CD4-positive, alpha-beta T cell (primary cell): ENCODE data around the gene TMEM174. TPM values are rescaled to one million over a fixed set of nuclear protein-coding genes. Genes with fewer than 3 reads are reported as not detected.

Source experiments
- ATAC-seq: fragments of 200-7000 bp; cut with Tn5 transposase; one replicate; pipeline ENCODE4 v1.10.0; 2022; ENCODE audit warnings: mild to moderate bottlenecking; ENCODE audit not compliant: poor library complexity
- CTCF ChIA-PET: fragments of 350-600 bp; sonication (Branson Sonifier 250); formaldehyde crosslinking; loops from one replicate; lab custom pipeline; 2021; ENCODE audit warnings: antibody characterized with exemption, inconsistent platforms; lab: Charles Lee
- POLR2A ChIA-PET: fragments of 350-600 bp; sonication (Branson Sonifier 250); formaldehyde crosslinking; loops from one replicate; lab custom pipeline; 2021; ENCODE audit warnings: antibody characterized with exemption, inconsistent platforms; lab: Charles Lee
- DNase-seq, 14 experiments: peaks; one replicate each; pipeline ENCODE4 v3.0.0-alpha.2; 2013 to 2020; ENCODE audit warnings: mixed read lengths in 2 of 14
- H3K27ac ChIP-seq, 2 donors: one replicate each; pipeline versions ENCODE4 v1.5.1 to v1.7.0; 2013; ENCODE audit warnings: low read length in 2 of 2, low read depth in 1 of 2, mild to moderate bottlenecking in 1 of 2
- H3K27me3 ChIP-seq, 2 experiments: 1 replicate in 1 of 2; 2 replicates in 1 of 2; pipeline versions ENCODE4 v1.6.1 to v1.7.0; 2013; ENCODE audit warnings: low read length in 2 of 2, control low read depth in 1 of 2, mild to moderate bottlenecking in 1 of 2, moderate library complexity in 1 of 2; ENCODE audit not compliant: insufficient read depth in 2 of 2, control insufficient read depth in 1 of 2
- H3K36me3 ChIP-seq: one replicate; pipeline ENCODE4 v1.6.1; 2013; ENCODE audit warnings: low read length, control low read depth; ENCODE audit not compliant: insufficient read depth
- H3K4me1 ChIP-seq: one replicate; pipeline ENCODE4 v1.6.1; 2013; ENCODE audit warnings: low read length, control low read depth; ENCODE audit not compliant: insufficient read depth
- H3K4me3 ChIP-seq: one replicate; pipeline ENCODE4 v1.5.1; 2013; ENCODE audit warnings: mild to moderate bottlenecking, low read length, moderate library complexity
- H3K9me3 ChIP-seq, 2 experiments: 1 replicate in 1 of 2; 2 replicates in 1 of 2; pipeline versions ENCODE4 v1.6.1 to v1.7.0; 2013; ENCODE audit warnings: low read length in 2 of 2, mild to moderate bottlenecking in 2 of 2, control low read depth in 1 of 2, moderate library complexity in 1 of 2; ENCODE audit not compliant: control insufficient read depth in 1 of 2, insufficient read depth in 1 of 2
- H3K27ac Mint-ChIP-seq: one replicate; pipeline ENCODE4 v1.8.0; 2020; ENCODE audit warnings: mixed read lengths
- H3K27me3 Mint-ChIP-seq: one replicate; pipeline ENCODE4 v1.8.0; 2021; ENCODE audit warnings: mixed read lengths
- H3K36me3 Mint-ChIP-seq: one replicate; pipeline ENCODE4 v1.8.0; 2021; ENCODE audit warnings: low read depth, mixed read lengths
- H3K4me1 Mint-ChIP-seq: one replicate; pipeline ENCODE4 v1.8.0; 2021; ENCODE audit warnings: low read depth, mixed read lengths
- H3K4me3 Mint-ChIP-seq: one replicate; pipeline ENCODE4 v1.8.0; 2020; ENCODE audit warnings: mild to moderate bottlenecking, mixed read lengths
- H3K9me3 Mint-ChIP-seq: one replicate; pipeline ENCODE4 v1.8.0; 2020; ENCODE audit warnings: mixed read lengths
- intact Hi-C, 2 experiments: fragments of 100-400 bp; cut with DNase I in 1 of 2; cut with micrococcal nuclease in 1 of 2; formaldehyde crosslinking; loops; one replicate each; pipeline versions ENCODE4 v1.15.1 to v1.9.0; 2023 to 2025; cut with DNase I, micrococcal nuclease
- total RNA-seq, 174 experiments: library from RNA in 2 of 174; stranded (reverse) in 2 of 174; gene quantifications; one replicate each; pipeline ENCODE4 v1.2.3 and lab custom pipeline; 2021 to 2026
- TF ChIP-seq, protein P1 (sequence below): fragments of 200-600 bp; IDR thresholded peaks from one replicate; pipeline ENCODE4 v1.8.0; 2022; ENCODE audit warnings: antibody characterized with exemption, mild to moderate bottlenecking

Gene TMEM174
- total RNA-seq, 2 experiments from 2014 or later, result not detected

- Histone ChIP-seq H3K27ac (no peak overlapping the region), H3K36me3 (no peaks in the 10 kb centered on the region), H3K4me1 (no peaks in the 10 kb centered on the region), H3K27me3 (peaks cover 15 to 26% of the 10 kb centered on the region in 2 experiments), H3K9me3 (peaks cover 4 to 11% of the 10 kb centered on the region in 2 experiments), H3K4me3 (no peak overlapping the region)
- H3K4me1 Mint-ChIP-seq, result no peaks in the 10 kb centered on the region
- no peaks in the 10 kb centered on the region for H3K36me3 Mint-ChIP-seq
- H3K4me3 Mint-ChIP-seq, result no peak overlapping the region
- ChIA-PET POLR2A (no interaction called here), CTCF (no interaction called here)
- intact Hi-C loops, result no loop called here
- H3K9me3 Mint-ChIP-seq, result peaks cover 2% of the 10 kb centered on the region
- DNase-seq (no peak), ATAC-seq (no peak)
- peaks cover 73% of the 10 kb centered on the region for H3K27me3 Mint-ChIP-seq
- no peak overlapping the region for H3K27ac Mint-ChIP-seq
- TF ChIP-seq, protein P1, sequence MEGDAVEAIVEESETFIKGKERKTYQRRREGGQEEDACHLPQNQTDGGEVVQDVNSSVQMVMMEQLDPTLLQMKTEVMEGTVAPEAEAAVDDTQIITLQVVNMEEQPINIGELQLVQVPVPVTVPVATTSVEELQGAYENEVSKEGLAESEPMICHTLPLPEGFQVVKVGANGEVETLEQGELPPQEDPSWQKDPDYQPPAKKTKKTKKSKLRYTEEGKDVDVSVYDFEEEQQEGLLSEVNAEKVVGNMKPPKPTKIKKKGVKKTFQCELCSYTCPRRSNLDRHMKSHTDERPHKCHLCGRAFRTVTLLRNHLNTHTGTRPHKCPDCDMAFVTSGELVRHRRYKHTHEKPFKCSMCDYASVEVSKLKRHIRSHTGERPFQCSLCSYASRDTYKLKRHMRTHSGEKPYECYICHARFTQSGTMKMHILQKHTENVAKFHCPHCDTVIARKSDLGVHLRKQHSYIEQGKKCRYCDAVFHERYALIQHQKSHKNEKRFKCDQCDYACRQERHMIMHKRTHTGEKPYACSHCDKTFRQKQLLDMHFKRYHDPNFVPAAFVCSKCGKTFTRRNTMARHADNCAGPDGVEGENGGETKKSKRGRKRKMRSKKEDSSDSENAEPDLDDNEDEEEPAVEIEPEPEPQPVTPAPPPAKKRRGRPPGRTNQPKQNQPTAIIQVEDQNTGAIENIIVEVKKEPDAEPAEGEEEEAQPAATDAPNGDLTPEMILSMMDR, result no peak
These were observed 14.0 kb downstream of the TMEM174 start for GRCh38 chr5:73186976-73187375.

DNA sequence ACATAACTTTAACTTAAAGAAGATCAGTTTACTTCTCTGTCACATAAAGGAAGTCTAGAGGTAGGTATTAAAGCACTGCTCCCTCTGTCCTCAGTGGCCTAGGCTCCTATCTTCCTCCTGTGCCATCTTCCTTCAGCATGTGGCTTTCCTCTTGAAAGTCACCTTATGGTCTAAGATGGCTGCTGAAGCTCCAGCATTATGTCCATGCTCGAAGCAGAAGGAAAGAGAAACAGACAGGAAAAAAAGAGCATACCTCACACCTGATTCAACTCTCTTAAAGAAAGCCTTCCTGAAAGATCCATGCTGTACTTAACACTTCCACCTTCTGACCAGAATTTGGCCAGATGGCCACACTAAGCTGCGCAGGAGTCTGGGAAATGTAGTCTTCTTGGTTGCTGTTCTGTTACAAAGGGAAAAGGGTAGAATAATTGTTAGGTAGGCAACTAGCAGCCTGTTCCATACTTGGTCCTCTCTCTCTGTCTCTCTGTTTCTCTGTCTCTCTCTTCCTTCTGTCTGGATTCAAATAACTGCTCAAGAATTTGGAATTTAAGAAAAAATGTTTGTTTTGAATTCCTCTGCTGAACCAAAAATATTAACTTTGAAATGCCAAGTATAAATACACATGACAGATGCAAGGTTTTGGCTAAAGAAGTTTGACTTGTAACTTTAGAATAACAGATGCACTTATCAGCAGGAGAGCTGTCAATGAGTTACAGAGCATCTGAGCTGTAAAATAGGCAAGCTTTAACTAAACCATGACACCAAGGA, 16.0 kb downstream of the TMEM174 start:
- ATAC-seq (no peak), DNase-seq (no peak)
- H3K27ac ChIP-seq, result no peak overlapping the region
- intact Hi-C loops, result no loop called here
- Mint-ChIP-seq H3K4me1 (no peaks in the 10 kb centered on the region), H3K27ac (no peak overlapping the region), H3K4me3 (no peak overlapping the region), H3K36me3 (no peaks in the 10 kb centered on the region), H3K27me3 (peaks cover 76% of the 10 kb centered on the region), H3K9me3 (peaks cover 2% of the 10 kb centered on the region)
- ChIA-PET POLR2A (no interaction called here), CTCF (no interaction called here)
- H3K9me3 ChIP-seq, result peaks cover 4 to 6% of the 10 kb centered on the region in 2 experiments
- H3K4me3 ChIP-seq, result no peak overlapping the region
- TF ChIP-seq, protein P1, result no peak
- H3K4me1 ChIP-seq, result no peaks in the 10 kb centered on the region
- H3K27me3 ChIP-seq, result peaks cover 7 to 26% of the 10 kb centered on the region in 2 experiments
- no peaks in the 10 kb centered on the region for H3K36me3 ChIP-seq

- no peaks in the 10 kb centered on the region for H3K4me1 Mint-ChIP-seq
- no peak overlapping the region for H3K27ac ChIP-seq
- TF ChIP-seq, protein P1, result no peak
- no peaks in the 10 kb centered on the region for H3K36me3 ChIP-seq
- ChIA-PET CTCF (no interaction called here), POLR2A (no interaction called here)
- H3K4me3 ChIP-seq, result no peak overlapping the region
- H3K9me3 Mint-ChIP-seq, result peaks cover 2% of the 10 kb centered on the region
- H3K27ac Mint-ChIP-seq, result no peak overlapping the region
- H3K9me3 ChIP-seq, result peaks cover 0 to under 1% of the 10 kb centered on the region in 2 experiments
- no peak overlapping the region for H3K4me3 Mint-ChIP-seq
- DNase-seq, result no peak
- peaks cover 0 to 18% of the 10 kb centered on the region in 2 experiments for H3K27me3 ChIP-seq
- peaks cover 80% of the 10 kb centered on the region for H3K27me3 Mint-ChIP-seq
- H3K4me1 ChIP-seq, result no peaks in the 10 kb centered on the region
- intact Hi-C loops, result no loop called here
- H3K36me3 Mint-ChIP-seq, result no peaks in the 10 kb centered on the region
- no peak for ATAC-seq
These were observed 16.9 kb downstream of the TMEM174 start for GRCh38 chr5:73189871-73190376.
